Keratinocyte (primary cell): Measurements from ENCODE around the gene RASD2. TPM values are rescaled to one million over a fixed set of nuclear protein-coding genes. Genes with fewer than 3 reads are reported as not detected.
"Not testable (repeated sequence)": the region's sequence is repeated elsewhere in the genome, so short reads cannot be mapped to it uniquely, and the experiment has no call there.

Experiments used
- DNase-seq: peaks from one replicate; pipeline ENCODE4 v3.0.0-alpha.2; 2011; ENCODE audit warnings: low read depth, missing footprints, low spot score
- FAIRE-seq: peaks from 2 replicates; lab custom pipeline; 2011; peaks lifted over from hg19 to GRCh38; lab: Jason Lieb, UNC
- H2AFZ ChIP-seq: 2 replicates; pipeline ENCODE4 v1.6.0; 2012; ENCODE audit warnings: low read length, control low read depth, inconsistent platforms; ENCODE audit not compliant: control insufficient read depth
- H3K27ac ChIP-seq: 2 replicates; pipeline ENCODE4 v1.5.1; 2011; ENCODE audit warnings: low read length; ENCODE audit not compliant: control insufficient read depth, insufficient read depth
- H3K27me3 ChIP-seq: 3 replicates; pipeline ENCODE4 v1.6.0; 2011; ENCODE audit warnings: low read length; ENCODE audit not compliant: control insufficient read depth, insufficient read depth; ENCODE audit errors: extremely low read depth
- H3K36me3 ChIP-seq, 2 experiments: 2 replicates in 1 of 2; 3 replicates in 1 of 2; pipeline ENCODE4 v1.5.1; 2011; ENCODE audit warnings: low read length in 2 of 2, mild to moderate bottlenecking in 1 of 2; ENCODE audit not compliant: control insufficient read depth in 2 of 2, insufficient read depth in 2 of 2; ENCODE audit errors: extremely low read depth in 1 of 2
- H3K4me1 ChIP-seq: 3 replicates; pipeline ENCODE4 v1.5.1; 2011; ENCODE audit warnings: low read length; ENCODE audit not compliant: control insufficient read depth, insufficient read depth; ENCODE audit errors: extremely low read depth
- H3K4me2 ChIP-seq: 3 replicates; pipeline ENCODE4 v1.6.0; 2011; ENCODE audit warnings: low read depth, low read length; ENCODE audit not compliant: control insufficient read depth, insufficient read depth; ENCODE audit errors: extremely low read depth
- H3K4me3 ChIP-seq, 3 experiments: fragments of 200-600 bp in 1 of 3; sonication (generic) in 1 of 3; 2 replicates in 2 of 3; 3 replicates in 1 of 3; pipeline ENCODE4 v1.5.1; 2011 to 2016; ENCODE audit warnings: low read length in 3 of 3, mild to moderate bottlenecking in 3 of 3, control low read depth in 2 of 3, inconsistent platforms in 1 of 3, low read depth in 1 of 3, mixed read lengths in 1 of 3, mixed run types in 1 of 3, moderate library complexity in 1 of 3; ENCODE audit not compliant: control insufficient read depth in 2 of 3, insufficient read depth in 2 of 3; ENCODE audit errors: extremely low read depth in 1 of 3
- H3K79me2 ChIP-seq: 2 replicates; pipeline ENCODE4 v1.6.0; 2012; ENCODE audit warnings: low read length; ENCODE audit not compliant: control insufficient read depth, insufficient read depth
- H3K9ac ChIP-seq: 3 replicates; pipeline ENCODE4 v1.6.0; 2011; ENCODE audit warnings: low read length; ENCODE audit not compliant: control insufficient read depth, insufficient read depth; ENCODE audit errors: extremely low read depth
- H3K9me1 ChIP-seq: 3 replicates; pipeline ENCODE4 v1.6.0; 2011; ENCODE audit warnings: low read length; ENCODE audit not compliant: control insufficient read depth, insufficient read depth; ENCODE audit errors: extremely low read depth
- H3K9me3 ChIP-seq: 2 replicates; pipeline ENCODE4 v1.5.1; 2012; ENCODE audit warnings: low read depth, low read length; ENCODE audit not compliant: control insufficient read depth
- H4K20me1 ChIP-seq: 3 replicates; pipeline ENCODE4 v1.6.0; 2011; ENCODE audit warnings: low read length; ENCODE audit not compliant: control insufficient read depth, insufficient read depth; ENCODE audit errors: extremely low read depth
- CTCF ChIP-seq, 3 experiments: IDR thresholded peaks in 1 of 3; conservative IDR thresholded peaks in 1 of 3; optimal IDR thresholded peaks in 1 of 3; 2 replicates in 2 of 3; 3 replicates in 1 of 3; pipeline versions ENCODE3 to v1.5.1; 2011; ENCODE audit warnings: low read length in 3 of 3, mild to moderate bottlenecking in 3 of 3, moderate library complexity in 2 of 3, control low read depth in 1 of 3, inconsistent platforms in 1 of 3; ENCODE audit not compliant: insufficient read depth in 2 of 3; ENCODE audit errors: extremely low read depth in 1 of 3
- EZH2 ChIP-seq: IDR thresholded peaks from one replicate; pipeline ENCODE4 v1.6.1; 2012; ENCODE audit warnings: inconsistent platforms, mild to moderate bottlenecking, low read length, moderate library complexity
- dilution Hi-C: fragments of 300-500 bp; cut with MboI; formaldehyde crosslinking; loops from one replicate; pipeline ENCODE4 v1.7.0; 2020; ENCODE audit warnings: low sequenced_read_pairs; ENCODE audit not compliant: extremely low pct_ligation_motif_present
- polyA plus RNA-seq, 5 experiments: library from polyadenylated mRNA; depleted of rRNA in 3 of 5; stranded (reverse) in 3 of 5; stranded (forward) in 1 of 5; unstranded in 1 of 5; fragments of >200 nt; gene quantifications; 1 replicate in 1 of 5; 2 replicates in 3 of 5; 3 replicates in 1 of 5; pipeline versions ENCODE4 v1.2.1 to v1.2.3, GENCODE V29; 2011 to 2012; ENCODE audit warnings: missing spikeins in 2 of 5, low read depth in 1 of 5, low replicate concordance in 1 of 5

Gene RASD2
- polyA plus RNA-seq, 1 donor (not counting 4 experiments of a cell fraction or from before 2014, with no cell fraction given) = 0.03 TPM

- Histone ChIP-seq H3K36me3 (no peaks in the 10 kb centered on the region), H3K4me2 (no peak overlapping the region), H3K4me3 (no peak overlapping the region), H2AFZ (no peak overlapping the region), H3K27ac (no peak overlapping the region), H3K4me1 (no peaks in the 10 kb centered on the region), H3K27me3 (peaks cover 25% of the 10 kb centered on the region), H3K9me3 (no peaks in the 10 kb centered on the region), H3K9me1 (no peaks in the 10 kb centered on the region), H4K20me1 (no peaks in the 10 kb centered on the region), H3K9ac (no peak overlapping the region), H3K79me2 (no peaks in the 10 kb centered on the region)
- dilution Hi-C loops = no loop called here
- DNase-seq (no peak), FAIRE-seq (no peak)
- no peak for TF ChIP-seq CTCF (optimal IDR thresholded peaks at IDR 0.05 in 1 of 3, IDR thresholded peaks at IDR 0.05 in 1 of 3, conservative IDR thresholded peaks at IDR 0.05 in 1 of 3; ENCODE audit: extremely low read depth in 1 of 3, insufficient read depth in 2 of 3, low read length in 3 of 3)
- TF ChIP-seq EZH2 = no peak
Observed at GRCh38 chr22:35506259-35506570, 34.4 kb upstream of the RASD2 start.

GRCh38 chr22:35507851-35508250 is 32.8 kb upstream of the RASD2 start:
- dilution Hi-C loops, H3K4me1 ChIP-seq, H3K4me3 ChIP-seq, H3K4me2 ChIP-seq, H3K36me3 ChIP-seq, H3K9me1 ChIP-seq, H4K20me1 ChIP-seq, H3K9ac ChIP-seq, H2AFZ ChIP-seq, H3K9me3 ChIP-seq, DNase-seq, H3K27ac ChIP-seq, H3K79me2 ChIP-seq, FAIRE-seq: not testable (repeated sequence)
- peaks cover 27% of the 10 kb centered on the region for H3K27me3 ChIP-seq

DNA sequence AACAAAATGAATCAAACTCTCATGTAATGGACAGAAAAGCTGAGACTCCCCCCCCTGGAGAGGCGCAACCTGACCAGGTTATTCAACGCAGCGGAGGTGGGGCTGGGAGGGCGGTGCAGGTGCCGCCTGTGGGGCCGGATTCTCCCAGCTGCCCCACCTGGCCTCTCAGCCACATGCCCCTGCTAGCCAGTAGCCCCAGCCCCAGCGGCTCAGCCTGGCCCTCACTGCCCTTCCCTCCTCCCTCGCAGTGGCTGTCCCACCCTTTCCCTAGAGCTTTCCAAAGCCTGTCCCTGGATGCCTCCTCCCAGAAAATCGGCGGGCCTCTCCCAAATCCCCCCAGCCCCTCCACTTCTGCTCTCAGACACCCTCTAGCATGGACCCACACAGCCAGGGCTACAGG is 31.2 kb upstream of the RASD2 start:
- Histone ChIP-seq H2AFZ (no peak overlapping the region), H3K36me3 (no peaks in the 10 kb centered on the region), H3K9me3 (no peaks in the 10 kb centered on the region), H3K9me1 (no peaks in the 10 kb centered on the region), H3K4me3 (no peak overlapping the region), H3K9ac (no peak overlapping the region), H4K20me1 (no peaks in the 10 kb centered on the region), H3K27ac (no peak overlapping the region), H3K79me2 (no peaks in the 10 kb centered on the region), H3K4me1 (peaks cover 5% of the 10 kb centered on the region), H3K27me3 (peaks cover 20% of the 10 kb centered on the region), H3K4me2 (no peak overlapping the region)
- no peak for DNase-seq
- dilution Hi-C loops = no loop called here
- no peak for TF ChIP-seq CTCF (optimal IDR thresholded peaks at IDR 0.05 in 1 of 3, IDR thresholded peaks at IDR 0.05 in 1 of 3, conservative IDR thresholded peaks at IDR 0.05 in 1 of 3; ENCODE audit: extremely low read depth in 1 of 3, insufficient read depth in 2 of 3, low read length in 3 of 3)
- TF ChIP-seq EZH2 = no peak
- no peak for FAIRE-seq
